ENCODE results near the gene DLEU7. TPM values are rescaled to one million over a fixed set of nuclear protein-coding genes. Genes with fewer than 3 reads are reported as not detected.

The DLEU7 gene
- total RNA-seq, 1 experiment from 2014 or later: 3.6 TPM

DNA sequence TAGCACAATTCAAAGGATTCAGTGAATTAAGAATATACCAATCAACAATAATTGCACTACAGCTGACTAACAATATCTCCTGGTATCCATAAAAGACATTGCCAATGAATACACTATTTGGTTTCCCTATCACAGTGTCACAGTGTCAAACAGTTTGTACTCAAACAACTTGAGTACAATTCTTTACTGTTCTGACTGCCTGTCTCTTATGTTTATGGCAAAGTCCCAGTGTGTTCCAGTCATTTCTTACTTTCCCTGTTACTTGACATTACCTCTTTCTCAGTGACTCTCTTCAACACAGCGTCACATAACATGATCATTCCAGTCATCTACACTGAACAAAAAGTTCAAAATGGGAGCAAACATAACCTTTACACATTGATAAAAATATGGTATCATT lies 44.9 kb upstream of the DLEU7 start (continued):
- no peak for TF ChIP-seq AFF4 (CRISPR knock-in tag; IDR thresholded peaks at IDR 0.05; ENCODE audit: borderline replicate concordance)
- TF ChIP-seq FOXK1 (CRISPR knock-in tag; IDR thresholded peaks at IDR 0.05): no peak
- no peak for TF ChIP-seq ZNF138 (CRISPR knock-in tag; conservative IDR thresholded peaks at IDR 0.05)
- TF ChIP-seq ZNF219 (CRISPR knock-in tag; IDR thresholded peaks at IDR 0.05; ENCODE audit: borderline replicate concordance): no peak
- no peak for TF ChIP-seq GRHL2 (CRISPR knock-in tag; IDR thresholded peaks at IDR 0.05; ENCODE audit: insufficient replicate concordance, severe bottlenecking)
- TF ChIP-seq ZBTB43 (CRISPR knock-in tag; IDR thresholded peaks at IDR 0.05): no peak
- TF ChIP-seq, protein P1, sequence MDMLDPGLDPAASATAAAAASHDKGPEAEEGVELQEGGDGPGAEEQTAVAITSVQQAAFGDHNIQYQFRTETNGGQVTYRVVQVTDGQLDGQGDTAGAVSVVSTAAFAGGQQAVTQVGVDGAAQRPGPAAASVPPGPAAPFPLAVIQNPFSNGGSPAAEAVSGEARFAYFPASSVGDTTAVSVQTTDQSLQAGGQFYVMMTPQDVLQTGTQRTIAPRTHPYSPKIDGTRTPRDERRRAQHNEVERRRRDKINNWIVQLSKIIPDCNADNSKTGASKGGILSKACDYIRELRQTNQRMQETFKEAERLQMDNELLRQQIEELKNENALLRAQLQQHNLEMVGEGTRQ (CRISPR knock-in tag; IDR thresholded peaks at IDR 0.05): no peak
- TF ChIP-seq SOX15 (CRISPR knock-in tag; IDR thresholded peaks at IDR 0.05): no peak
- no peak for TF ChIP-seq NFE2L1 (CRISPR knock-in tag; IDR thresholded peaks at IDR 0.05)
- TF ChIP-seq, protein P2, sequence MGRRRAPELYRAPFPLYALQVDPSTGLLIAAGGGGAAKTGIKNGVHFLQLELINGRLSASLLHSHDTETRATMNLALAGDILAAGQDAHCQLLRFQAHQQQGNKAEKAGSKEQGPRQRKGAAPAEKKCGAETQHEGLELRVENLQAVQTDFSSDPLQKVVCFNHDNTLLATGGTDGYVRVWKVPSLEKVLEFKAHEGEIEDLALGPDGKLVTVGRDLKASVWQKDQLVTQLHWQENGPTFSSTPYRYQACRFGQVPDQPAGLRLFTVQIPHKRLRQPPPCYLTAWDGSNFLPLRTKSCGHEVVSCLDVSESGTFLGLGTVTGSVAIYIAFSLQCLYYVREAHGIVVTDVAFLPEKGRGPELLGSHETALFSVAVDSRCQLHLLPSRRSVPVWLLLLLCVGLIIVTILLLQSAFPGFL (CRISPR knock-in tag; IDR thresholded peaks at IDR 0.05; ENCODE audit: borderline replicate concordance): no peak
- no peak for TF ChIP-seq ZNF671 (CRISPR knock-in tag; IDR thresholded peaks at IDR 0.05)
- TF ChIP-seq SP1 (CRISPR knock-in tag; conservative IDR thresholded peaks at IDR 0.05): no peak

- DNase-seq (ENCODE audit: low spot score) (no peak), ATAC-seq (no peak)
- Mint-ChIP-seq H3K4me1 (peaks cover 13% of the 10 kb centered on the region), H3K9me3 (peaks cover 4% of the 10 kb centered on the region), H3K27me3 (ENCODE audit: low read depth) (no peaks in the 10 kb centered on the region; the same call in 1 of the 2 replicates), H3K4me3 (no peak overlapping the region), H3K36me3 (peaks cover 4% of the 10 kb centered on the region; the same call in 1 of the 2 replicates), H3K27ac (no peak overlapping the region)
- ChIA-PET POLR2A (no interaction called here), CTCF (no interaction called here)
- no peak for TF ChIP-seq RORB (CRISPR knock-in tag; IDR thresholded peaks at IDR 0.05)
- TF ChIP-seq, protein P3, sequence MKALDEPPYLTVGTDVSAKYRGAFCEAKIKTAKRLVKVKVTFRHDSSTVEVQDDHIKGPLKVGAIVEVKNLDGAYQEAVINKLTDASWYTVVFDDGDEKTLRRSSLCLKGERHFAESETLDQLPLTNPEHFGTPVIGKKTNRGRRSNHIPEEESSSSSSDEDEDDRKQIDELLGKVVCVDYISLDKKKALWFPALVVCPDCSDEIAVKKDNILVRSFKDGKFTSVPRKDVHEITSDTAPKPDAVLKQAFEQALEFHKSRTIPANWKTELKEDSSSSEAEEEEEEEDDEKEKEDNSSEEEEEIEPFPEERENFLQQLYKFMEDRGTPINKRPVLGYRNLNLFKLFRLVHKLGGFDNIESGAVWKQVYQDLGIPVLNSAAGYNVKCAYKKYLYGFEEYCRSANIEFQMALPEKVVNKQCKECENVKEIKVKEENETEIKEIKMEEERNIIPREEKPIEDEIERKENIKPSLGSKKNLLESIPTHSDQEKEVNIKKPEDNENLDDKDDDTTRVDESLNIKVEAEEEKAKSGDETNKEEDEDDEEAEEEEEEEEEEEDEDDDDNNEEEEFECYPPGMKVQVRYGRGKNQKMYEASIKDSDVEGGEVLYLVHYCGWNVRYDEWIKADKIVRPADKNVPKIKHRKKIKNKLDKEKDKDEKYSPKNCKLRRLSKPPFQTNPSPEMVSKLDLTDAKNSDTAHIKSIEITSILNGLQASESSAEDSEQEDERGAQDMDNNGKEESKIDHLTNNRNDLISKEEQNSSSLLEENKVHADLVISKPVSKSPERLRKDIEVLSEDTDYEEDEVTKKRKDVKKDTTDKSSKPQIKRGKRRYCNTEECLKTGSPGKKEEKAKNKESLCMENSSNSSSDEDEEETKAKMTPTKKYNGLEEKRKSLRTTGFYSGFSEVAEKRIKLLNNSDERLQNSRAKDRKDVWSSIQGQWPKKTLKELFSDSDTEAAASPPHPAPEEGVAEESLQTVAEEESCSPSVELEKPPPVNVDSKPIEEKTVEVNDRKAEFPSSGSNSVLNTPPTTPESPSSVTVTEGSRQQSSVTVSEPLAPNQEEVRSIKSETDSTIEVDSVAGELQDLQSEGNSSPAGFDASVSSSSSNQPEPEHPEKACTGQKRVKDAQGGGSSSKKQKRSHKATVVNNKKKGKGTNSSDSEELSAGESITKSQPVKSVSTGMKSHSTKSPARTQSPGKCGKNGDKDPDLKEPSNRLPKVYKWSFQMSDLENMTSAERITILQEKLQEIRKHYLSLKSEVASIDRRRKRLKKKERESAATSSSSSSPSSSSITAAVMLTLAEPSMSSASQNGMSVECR (CRISPR knock-in tag; IDR thresholded peaks at IDR 0.05; ENCODE audit: borderline replicate concordance): no peak
- TF ChIP-seq, protein P4, sequence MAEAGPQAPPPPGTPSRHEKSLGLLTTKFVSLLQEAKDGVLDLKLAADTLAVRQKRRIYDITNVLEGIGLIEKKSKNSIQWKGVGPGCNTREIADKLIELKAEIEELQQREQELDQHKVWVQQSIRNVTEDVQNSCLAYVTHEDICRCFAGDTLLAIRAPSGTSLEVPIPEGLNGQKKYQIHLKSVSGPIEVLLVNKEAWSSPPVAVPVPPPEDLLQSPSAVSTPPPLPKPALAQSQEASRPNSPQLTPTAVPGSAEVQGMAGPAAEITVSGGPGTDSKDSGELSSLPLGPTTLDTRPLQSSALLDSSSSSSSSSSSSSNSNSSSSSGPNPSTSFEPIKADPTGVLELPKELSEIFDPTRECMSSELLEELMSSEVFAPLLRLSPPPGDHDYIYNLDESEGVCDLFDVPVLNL (CRISPR knock-in tag; IDR thresholded peaks at IDR 0.05; ENCODE audit: borderline replicate concordance, low read depth): no peak
- TF ChIP-seq, protein P5, sequence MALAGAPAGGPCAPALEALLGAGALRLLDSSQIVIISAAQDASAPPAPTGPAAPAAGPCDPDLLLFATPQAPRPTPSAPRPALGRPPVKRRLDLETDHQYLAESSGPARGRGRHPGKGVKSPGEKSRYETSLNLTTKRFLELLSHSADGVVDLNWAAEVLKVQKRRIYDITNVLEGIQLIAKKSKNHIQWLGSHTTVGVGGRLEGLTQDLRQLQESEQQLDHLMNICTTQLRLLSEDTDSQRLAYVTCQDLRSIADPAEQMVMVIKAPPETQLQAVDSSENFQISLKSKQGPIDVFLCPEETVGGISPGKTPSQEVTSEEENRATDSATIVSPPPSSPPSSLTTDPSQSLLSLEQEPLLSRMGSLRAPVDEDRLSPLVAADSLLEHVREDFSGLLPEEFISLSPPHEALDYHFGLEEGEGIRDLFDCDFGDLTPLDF (CRISPR knock-in tag; IDR thresholded peaks at IDR 0.05): no peak
- TF ChIP-seq, protein P6, sequence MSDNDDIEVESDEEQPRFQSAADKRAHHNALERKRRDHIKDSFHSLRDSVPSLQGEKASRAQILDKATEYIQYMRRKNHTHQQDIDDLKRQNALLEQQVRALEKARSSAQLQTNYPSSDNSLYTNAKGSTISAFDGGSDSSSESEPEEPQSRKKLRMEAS (CRISPR knock-in tag; IDR thresholded peaks at IDR 0.05): no peak
- TF ChIP-seq ZNF138 (CRISPR knock-in tag; conservative IDR thresholded peaks at IDR 0.05): no peak
- TF ChIP-seq ATF1 (CRISPR knock-in tag; IDR thresholded peaks at IDR 0.05): no peak
Observed at GRCh38 chr13:50887151-50887550, 43.7 kb upstream of the DLEU7 start.
